Vagina (tissue), 2 donors: ENCODE data around the gene MFSD12. TPM values are rescaled to one million over a fixed set of nuclear protein-coding genes. Genes with fewer than 3 reads are reported as not detected.

Experiments
- DNase-seq, 2 donors: peaks; one replicate each; pipeline ENCODE4 v3.0.0-alpha.2; 2017; ENCODE audit errors: extremely low spot score in 2 of 2
- H3K27ac ChIP-seq: fragments of 200-600 bp; sonication (generic); one replicate; pipeline ENCODE4 v1.5.1; 2019
- H3K27me3 ChIP-seq: fragments of 200-600 bp; sonication (generic); one replicate; pipeline ENCODE4 v1.5.1; 2019
- H3K36me3 ChIP-seq, 2 donors: fragments of 200-600 bp; sonication (generic); one replicate each; pipeline ENCODE4 v1.5.1; 2017 to 2019
- H3K4me1 ChIP-seq: fragments of 200-600 bp; sonication (generic); one replicate; pipeline ENCODE4 v1.5.1; 2019
- H3K4me3 ChIP-seq, 2 donors: fragments of 200-600 bp; sonication (generic); 1 replicate in 1 of 2; 2 replicates in 1 of 2; pipeline ENCODE4 v1.5.1; 2016 to 2019
- H3K9me3 ChIP-seq: fragments of 200-600 bp; sonication (generic); one replicate; pipeline ENCODE4 v1.5.1; 2019
- POLR2A ChIP-seq, 2 donors: fragments of 450-650 bp; IDR thresholded peaks; one replicate each; pipeline ENCODE4 v1.6.1; 2017; ENCODE audit warnings: antibody characterized with exemption in 2 of 2, mild to moderate bottlenecking in 2 of 2, moderate library complexity in 2 of 2
- POLR2AphosphoS5 ChIP-seq, 2 donors: sonication (generic); formaldehyde crosslinking; IDR thresholded peaks; one replicate each; pipeline ENCODE4 v1.9.0; 2017; ENCODE audit warnings: antibody characterized with exemption in 2 of 2, mild to moderate bottlenecking in 2 of 2, low read depth in 1 of 2; ENCODE audit not compliant: insufficient read depth in 1 of 2
- intact Hi-C: fragments of 100-400 bp; cut with DNase I; formaldehyde crosslinking; loops from one replicate; pipeline ENCODE4 v1.15.1; 2023
- total RNA-seq: library from RNA; depleted of rRNA; stranded (reverse); fragments of >200 nt; gene quantifications from one replicate; pipeline ENCODE4 v1.2.3, GENCODE V29; 2016
- TF ChIP-seq, protein P1 (sequence below), 3 experiments: fragments of 450-650 bp in 2 of 3; fragments of 200-600 bp in 1 of 3; sonication (generic) in 1 of 3; IDR thresholded peaks; one replicate each; pipeline ENCODE4 v1.5.1; 2017 to 2019; ENCODE audit warnings: antibody characterized with exemption in 3 of 3, mild to moderate bottlenecking in 2 of 3, moderate library complexity in 2 of 3

Gene MFSD12
- total RNA-seq, 1 donor from 2014 or later: 48.4 TPM

DNA sequence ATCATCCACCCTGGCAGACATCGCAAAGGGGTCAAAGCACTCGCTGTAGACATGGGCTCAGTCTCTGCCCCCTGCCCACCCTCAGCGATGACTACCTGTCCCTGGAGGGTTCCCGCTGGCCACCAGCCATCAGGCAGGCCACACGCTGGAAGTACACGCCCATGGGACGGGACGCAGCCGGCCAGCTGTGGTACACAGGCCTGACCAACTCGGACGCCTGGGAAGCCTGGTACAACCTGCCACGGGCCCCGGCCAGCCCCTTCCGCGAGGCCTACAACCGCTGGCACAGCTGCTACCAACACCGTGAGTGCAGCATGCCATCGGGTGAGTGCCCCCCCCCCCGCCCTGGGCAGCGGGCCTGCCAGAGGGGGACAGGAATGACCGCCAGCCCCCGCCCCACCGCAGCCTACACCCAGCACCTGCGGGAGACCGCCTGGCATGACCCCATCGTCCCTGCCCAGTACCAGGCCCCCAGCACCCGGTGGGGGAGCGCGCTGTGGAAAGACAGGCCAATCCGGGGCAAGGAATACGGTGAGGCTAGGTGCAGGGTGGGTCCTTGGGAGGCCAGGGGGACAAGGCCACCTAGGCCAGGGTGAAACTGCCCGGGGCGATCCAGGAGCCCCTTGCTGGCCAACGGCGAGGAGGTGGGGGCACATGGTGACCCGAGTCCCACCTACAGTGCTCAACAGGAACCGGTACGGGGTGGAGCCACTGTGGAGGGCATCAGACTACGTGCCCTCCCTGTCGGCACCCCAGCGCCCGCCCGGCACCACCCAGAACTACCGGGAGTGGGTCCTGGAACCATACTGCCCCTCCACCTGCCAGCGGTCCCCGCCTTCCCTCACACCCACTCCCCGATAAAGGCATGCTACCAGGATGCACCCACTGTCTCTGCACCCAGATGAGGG lies 14.0 kb downstream of the MFSD12 start:
- Histone ChIP-seq H3K4me3 (no peak overlapping the region), H3K36me3 (peaks cover 0 to 7% of the 10 kb centered on the region in 2 donors), H3K27me3 (no peaks in the 10 kb centered on the region), H3K4me1 (no peaks in the 10 kb centered on the region), H3K27ac (no peak overlapping the region), H3K9me3 (no peaks in the 10 kb centered on the region)
- TF ChIP-seq, protein P1, sequence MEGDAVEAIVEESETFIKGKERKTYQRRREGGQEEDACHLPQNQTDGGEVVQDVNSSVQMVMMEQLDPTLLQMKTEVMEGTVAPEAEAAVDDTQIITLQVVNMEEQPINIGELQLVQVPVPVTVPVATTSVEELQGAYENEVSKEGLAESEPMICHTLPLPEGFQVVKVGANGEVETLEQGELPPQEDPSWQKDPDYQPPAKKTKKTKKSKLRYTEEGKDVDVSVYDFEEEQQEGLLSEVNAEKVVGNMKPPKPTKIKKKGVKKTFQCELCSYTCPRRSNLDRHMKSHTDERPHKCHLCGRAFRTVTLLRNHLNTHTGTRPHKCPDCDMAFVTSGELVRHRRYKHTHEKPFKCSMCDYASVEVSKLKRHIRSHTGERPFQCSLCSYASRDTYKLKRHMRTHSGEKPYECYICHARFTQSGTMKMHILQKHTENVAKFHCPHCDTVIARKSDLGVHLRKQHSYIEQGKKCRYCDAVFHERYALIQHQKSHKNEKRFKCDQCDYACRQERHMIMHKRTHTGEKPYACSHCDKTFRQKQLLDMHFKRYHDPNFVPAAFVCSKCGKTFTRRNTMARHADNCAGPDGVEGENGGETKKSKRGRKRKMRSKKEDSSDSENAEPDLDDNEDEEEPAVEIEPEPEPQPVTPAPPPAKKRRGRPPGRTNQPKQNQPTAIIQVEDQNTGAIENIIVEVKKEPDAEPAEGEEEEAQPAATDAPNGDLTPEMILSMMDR (IDR thresholded peaks at IDR 0.05): no peak
- no peak for TF ChIP-seq POLR2A (IDR thresholded peaks at IDR 0.05)
- no peak for TF ChIP-seq POLR2AphosphoS5 (IDR thresholded peaks at IDR 0.05; ENCODE audit: insufficient read depth in 1 of 2, low read depth in 1 of 2)
- intact Hi-C loops: loop anchor here (2.0 to 10.0 kb wide), 2 partner anchors 75 to 161 kb away; partner anchors contain the start of genes PIP5K1C and TJP3
- no peak for DNase-seq

DNA sequence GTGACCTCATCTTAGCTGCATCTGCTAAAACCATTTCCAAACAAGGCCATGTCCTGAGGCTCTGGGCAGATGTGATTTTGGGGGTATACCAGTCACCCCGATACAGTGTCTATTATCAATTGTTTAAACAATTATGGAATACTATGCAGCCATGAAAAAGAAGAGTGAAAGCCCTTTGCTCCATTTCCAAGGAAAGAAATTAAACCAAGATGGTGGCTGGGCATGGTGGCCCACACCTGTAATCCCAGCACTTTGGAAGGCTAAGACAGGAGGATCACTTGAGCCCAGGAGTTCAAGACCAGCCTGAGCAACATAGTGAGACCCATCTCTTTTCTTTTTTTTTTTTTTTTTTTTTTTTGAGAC lies 17.6 kb downstream of the MFSD12 start:
- intact Hi-C loops: loop anchor here (10.0 kb wide), 1 partner anchor 165 kb away; the partner anchor contains the start of genes PIP5K1C and TJP3
- no peaks in the 10 kb centered on the region for H3K27me3 ChIP-seq
- peaks cover 0 to 11% of the 10 kb centered on the region in 2 donors for H3K36me3 ChIP-seq
- no peak for TF ChIP-seq POLR2A (IDR thresholded peaks at IDR 0.05)
- no peak for TF ChIP-seq POLR2AphosphoS5 (IDR thresholded peaks at IDR 0.05; ENCODE audit: insufficient read depth in 1 of 2, low read depth in 1 of 2)
- TF ChIP-seq, protein P1 (IDR thresholded peaks at IDR 0.05): no peak
- H3K27ac ChIP-seq: no peak overlapping the region
- peaks cover 11% of the 10 kb centered on the region for H3K4me1 ChIP-seq
- no peak overlapping the region for H3K4me3 ChIP-seq
- no peaks in the 10 kb centered on the region for H3K9me3 ChIP-seq
- no peak for DNase-seq

DNA sequence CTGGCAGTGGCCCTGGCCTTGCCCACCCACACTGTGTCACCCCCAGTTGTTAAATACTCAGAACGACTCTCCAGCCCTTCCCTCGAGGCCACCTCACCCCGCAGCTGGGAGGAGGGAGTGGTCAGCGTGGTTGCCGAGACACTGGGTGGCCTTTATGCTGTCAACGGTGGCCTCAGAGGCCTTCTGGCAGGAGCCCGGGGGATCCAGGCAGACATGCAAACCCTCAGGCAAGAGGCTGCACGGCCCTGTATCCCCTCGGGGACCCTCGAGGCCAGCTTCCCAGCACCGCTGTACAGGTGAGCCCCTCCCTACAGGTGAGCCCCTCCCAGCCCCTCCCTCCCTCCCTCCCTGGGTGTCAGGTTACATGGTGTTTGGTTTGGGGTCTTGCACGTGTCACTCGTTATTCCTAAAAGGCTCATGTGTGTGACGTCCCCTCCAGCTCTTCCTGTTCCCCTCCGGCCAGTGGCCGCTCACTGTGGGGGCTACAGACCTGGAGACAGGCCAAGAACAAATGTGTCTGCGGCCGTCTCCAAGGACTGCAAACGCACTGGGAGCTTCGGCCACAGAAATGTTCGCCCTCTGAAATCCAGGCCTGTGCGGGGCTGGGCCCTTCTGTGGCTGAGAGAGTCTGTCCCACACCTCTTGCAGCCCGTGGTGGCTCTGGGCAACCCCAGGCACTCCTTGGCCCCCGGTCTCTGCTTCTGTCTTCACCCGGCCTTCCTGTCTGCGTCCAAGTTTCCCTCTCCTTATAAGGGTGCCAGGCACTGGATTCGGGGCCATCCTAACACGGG lies 18.2 kb downstream of the MFSD12 start, which contains the start of gene TEKTIP1:
Gene TEKTIP1, plus strand, starts transcription at position 210 of the 791 bp plus-strand sequence. Its CDS starts 4 bp downstream, at position 214.
- Histone ChIP-seq H3K36me3 (peaks cover 0 to 16% of the 10 kb centered on the region in 2 donors), H3K27ac (no peak within 1 kb of the TSS), H3K27me3 (no peaks in the 10 kb centered on the region), H3K9me3 (no peaks in the 10 kb centered on the region), H3K4me1 (peaks cover 11% of the 10 kb centered on the region), H3K4me3 (no peak within 1 kb of the TSS)
- DNase-seq: no peak
- TF ChIP-seq, protein P1 (IDR thresholded peaks at IDR 0.05): no peak
- intact Hi-C loops: no loop called here

DNA sequence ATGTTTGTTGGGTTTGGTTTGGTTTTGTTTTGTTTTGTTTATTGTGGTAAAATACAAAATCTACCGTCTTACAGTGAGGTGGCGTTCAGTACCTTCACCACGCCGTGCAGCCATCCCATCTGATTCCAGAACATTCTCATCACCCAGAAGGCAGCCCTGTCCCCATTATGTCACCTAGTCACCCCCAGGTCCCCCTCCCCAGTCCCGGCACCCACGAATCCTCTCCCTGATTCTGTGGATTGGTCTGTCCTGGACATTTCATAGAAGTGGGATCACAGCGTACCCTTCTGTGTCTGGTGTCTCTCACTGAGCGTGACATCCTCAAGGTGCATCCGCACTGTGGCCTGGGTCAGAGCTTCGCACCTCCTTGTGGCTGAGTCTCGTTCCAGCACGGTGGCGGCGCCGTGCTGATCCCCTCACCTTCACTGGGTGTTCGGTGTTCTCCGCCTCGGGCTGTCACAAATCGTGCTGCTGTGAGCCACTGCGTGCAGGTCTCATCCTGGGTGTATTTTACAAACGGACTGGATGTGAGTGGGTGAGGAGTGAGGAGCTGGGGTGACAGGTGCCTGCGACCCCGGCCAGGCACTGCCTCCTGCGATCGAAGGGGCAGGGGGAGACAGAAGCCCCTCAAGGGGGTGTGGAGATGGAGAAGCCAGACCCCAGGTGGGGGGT lies 19.0 kb downstream of the MFSD12 start:
- intact Hi-C loops: no loop called here
- H3K4me3 ChIP-seq: no peak overlapping the region
- DNase-seq: no peak
- H3K27ac ChIP-seq: no peak overlapping the region
- H3K36me3 ChIP-seq: peaks cover 0 to 24% of the 10 kb centered on the region in 2 donors
- TF ChIP-seq POLR2AphosphoS5 (IDR thresholded peaks at IDR 0.05; ENCODE audit: insufficient read depth in 1 of 2, low read depth in 1 of 2) (no peak), POLR2A (IDR thresholded peaks at IDR 0.05) (no peak)
- TF ChIP-seq, protein P1 (IDR thresholded peaks at IDR 0.05): no peak
- H3K9me3 ChIP-seq: no peaks in the 10 kb centered on the region
- H3K4me1 ChIP-seq: peaks cover 11% of the 10 kb centered on the region
- H3K27me3 ChIP-seq: no peaks in the 10 kb centered on the region
